Measurements from ENCODE around the gene MXD1.

DNA sequence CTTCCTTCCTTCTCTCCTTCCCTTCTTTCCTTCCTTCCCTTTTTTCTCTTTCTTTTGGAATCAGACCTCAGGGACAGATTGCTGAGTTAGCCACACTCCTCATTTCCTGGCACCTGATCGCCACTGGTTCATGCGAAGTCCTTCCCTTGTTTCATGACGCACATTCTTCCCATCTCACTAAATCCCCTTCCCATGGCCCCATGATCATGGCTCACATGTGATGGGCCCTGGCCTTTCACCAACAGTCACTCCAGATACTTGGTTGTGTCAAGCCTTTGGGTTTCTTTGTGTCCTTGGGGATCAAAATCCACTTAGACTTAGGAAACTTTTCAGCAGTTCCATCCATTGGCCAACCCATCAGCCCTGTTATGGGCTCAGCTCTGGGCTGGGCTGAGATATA is 70.3 kb downstream of the MXD1 start:
- TF ChIP-seq CHD2 (IDR thresholded peaks at IDR 0.05; ENCODE audit: low read length, partially characterized antibody) (no peak), RAD21 (IDR thresholded peaks at IDR 0.05; ENCODE audit: low read length) (no peak), MXI1 (IDR thresholded peaks at IDR 0.05; ENCODE audit: low read depth, low read length) (no peak), RFX5 (IDR thresholded peaks at IDR 0.05; ENCODE audit: low read length) (no peak), USF2 (IDR thresholded peaks at IDR 0.05; ENCODE audit: borderline replicate concordance, low read depth, low read length) (no peak)
- TF ChIP-seq, protein P1, sequence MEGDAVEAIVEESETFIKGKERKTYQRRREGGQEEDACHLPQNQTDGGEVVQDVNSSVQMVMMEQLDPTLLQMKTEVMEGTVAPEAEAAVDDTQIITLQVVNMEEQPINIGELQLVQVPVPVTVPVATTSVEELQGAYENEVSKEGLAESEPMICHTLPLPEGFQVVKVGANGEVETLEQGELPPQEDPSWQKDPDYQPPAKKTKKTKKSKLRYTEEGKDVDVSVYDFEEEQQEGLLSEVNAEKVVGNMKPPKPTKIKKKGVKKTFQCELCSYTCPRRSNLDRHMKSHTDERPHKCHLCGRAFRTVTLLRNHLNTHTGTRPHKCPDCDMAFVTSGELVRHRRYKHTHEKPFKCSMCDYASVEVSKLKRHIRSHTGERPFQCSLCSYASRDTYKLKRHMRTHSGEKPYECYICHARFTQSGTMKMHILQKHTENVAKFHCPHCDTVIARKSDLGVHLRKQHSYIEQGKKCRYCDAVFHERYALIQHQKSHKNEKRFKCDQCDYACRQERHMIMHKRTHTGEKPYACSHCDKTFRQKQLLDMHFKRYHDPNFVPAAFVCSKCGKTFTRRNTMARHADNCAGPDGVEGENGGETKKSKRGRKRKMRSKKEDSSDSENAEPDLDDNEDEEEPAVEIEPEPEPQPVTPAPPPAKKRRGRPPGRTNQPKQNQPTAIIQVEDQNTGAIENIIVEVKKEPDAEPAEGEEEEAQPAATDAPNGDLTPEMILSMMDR (IDR thresholded peaks at IDR 0.05), result no peak
